Prostate gland (tissue), 2 donors: ENCODE data around the gene PIGN.

Source experiments
- CTCF ChIP-seq, 4 experiments: fragments of 200-600 bp in 2 of 4; fragments of 450-650 bp in 2 of 4; sonication (generic) in 2 of 4; IDR thresholded peaks; 1 replicate in 3 of 4; 2 replicates in 1 of 4; pipeline ENCODE4 v1.5.1; 2016 to 2019; ENCODE audit warnings: antibody characterized with exemption in 4 of 4, mild to moderate bottlenecking in 2 of 4, moderate library complexity in 2 of 4
- POLR2A ChIP-seq: fragments of 450-650 bp; IDR thresholded peaks from one replicate; pipeline ENCODE4 v1.6.1; 2016; ENCODE audit warnings: antibody characterized with exemption, mild to moderate bottlenecking
- POLR2AphosphoS5 ChIP-seq: sonication (generic); formaldehyde crosslinking; IDR thresholded peaks from one replicate; pipeline ENCODE4 v1.6.1; 2017; ENCODE audit warnings: antibody characterized with exemption

DNA sequence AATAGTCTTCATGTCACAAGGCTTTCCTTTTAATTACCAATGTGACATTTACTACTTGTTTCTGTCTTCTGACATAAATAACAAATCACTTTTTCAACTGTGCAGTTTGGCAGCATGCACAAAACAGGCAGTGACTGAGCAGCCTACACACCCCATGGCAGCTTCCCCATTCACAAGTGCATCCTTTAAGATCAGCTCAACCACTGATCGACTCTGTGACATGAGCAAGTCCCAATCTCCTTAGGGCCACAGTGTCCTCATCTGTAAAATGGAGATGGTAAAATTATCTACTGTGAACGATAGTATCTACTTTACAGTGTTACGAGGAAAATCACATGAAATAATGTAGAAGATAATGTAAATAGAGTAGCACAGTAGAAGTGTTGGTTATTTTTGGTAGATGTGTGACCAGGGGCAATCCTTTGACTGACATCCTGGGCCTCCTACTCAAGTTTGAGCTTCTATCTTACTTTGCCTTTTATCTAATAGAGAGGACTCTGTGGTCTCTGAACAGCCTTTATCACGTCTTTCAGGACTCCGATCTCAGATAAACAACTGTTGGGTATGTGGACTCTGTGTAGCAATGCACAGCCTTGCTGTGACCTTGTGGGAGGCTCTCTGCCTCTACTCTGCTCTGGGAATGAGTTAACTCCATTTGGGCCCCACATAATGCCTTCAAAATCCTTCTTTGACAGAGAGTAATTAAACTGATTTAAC is 120.6 kb downstream of the PIGN start:
- TF ChIP-seq CTCF (IDR thresholded peaks at IDR 0.05), result no peak
- no peak for TF ChIP-seq POLR2A
- TF ChIP-seq POLR2AphosphoS5, result no peak
